Activated naive CD8-positive, alpha-beta T cell (primary cell): Measurements from ENCODE around the gene BOC.
"Not testable (repeated sequence)": the region's sequence is repeated elsewhere in the genome, so short reads cannot be mapped to it uniquely, and the experiment has no call there.

Source experiments
- H3K27ac Mint-ChIP-seq: one replicate; pipeline ENCODE4 v1.8.0; 2021; ENCODE audit warnings: mixed read lengths
- H3K27me3 Mint-ChIP-seq: one replicate; pipeline ENCODE4 v1.8.0; 2021; ENCODE audit warnings: mixed read lengths
- H3K36me3 Mint-ChIP-seq: one replicate; pipeline ENCODE4 v1.8.0; 2021; ENCODE audit warnings: mixed read lengths
- H3K4me1 Mint-ChIP-seq: one replicate; pipeline ENCODE4 v1.8.0; 2021; ENCODE audit warnings: low read depth, mixed read lengths
- H3K4me3 Mint-ChIP-seq: one replicate; pipeline ENCODE4 v1.8.0; 2021; ENCODE audit warnings: mild to moderate bottlenecking, mixed read lengths
- H3K9me3 Mint-ChIP-seq: one replicate; pipeline ENCODE4 v1.8.0; 2021; ENCODE audit warnings: low read depth, mixed read lengths

The BOC gene, protein sequence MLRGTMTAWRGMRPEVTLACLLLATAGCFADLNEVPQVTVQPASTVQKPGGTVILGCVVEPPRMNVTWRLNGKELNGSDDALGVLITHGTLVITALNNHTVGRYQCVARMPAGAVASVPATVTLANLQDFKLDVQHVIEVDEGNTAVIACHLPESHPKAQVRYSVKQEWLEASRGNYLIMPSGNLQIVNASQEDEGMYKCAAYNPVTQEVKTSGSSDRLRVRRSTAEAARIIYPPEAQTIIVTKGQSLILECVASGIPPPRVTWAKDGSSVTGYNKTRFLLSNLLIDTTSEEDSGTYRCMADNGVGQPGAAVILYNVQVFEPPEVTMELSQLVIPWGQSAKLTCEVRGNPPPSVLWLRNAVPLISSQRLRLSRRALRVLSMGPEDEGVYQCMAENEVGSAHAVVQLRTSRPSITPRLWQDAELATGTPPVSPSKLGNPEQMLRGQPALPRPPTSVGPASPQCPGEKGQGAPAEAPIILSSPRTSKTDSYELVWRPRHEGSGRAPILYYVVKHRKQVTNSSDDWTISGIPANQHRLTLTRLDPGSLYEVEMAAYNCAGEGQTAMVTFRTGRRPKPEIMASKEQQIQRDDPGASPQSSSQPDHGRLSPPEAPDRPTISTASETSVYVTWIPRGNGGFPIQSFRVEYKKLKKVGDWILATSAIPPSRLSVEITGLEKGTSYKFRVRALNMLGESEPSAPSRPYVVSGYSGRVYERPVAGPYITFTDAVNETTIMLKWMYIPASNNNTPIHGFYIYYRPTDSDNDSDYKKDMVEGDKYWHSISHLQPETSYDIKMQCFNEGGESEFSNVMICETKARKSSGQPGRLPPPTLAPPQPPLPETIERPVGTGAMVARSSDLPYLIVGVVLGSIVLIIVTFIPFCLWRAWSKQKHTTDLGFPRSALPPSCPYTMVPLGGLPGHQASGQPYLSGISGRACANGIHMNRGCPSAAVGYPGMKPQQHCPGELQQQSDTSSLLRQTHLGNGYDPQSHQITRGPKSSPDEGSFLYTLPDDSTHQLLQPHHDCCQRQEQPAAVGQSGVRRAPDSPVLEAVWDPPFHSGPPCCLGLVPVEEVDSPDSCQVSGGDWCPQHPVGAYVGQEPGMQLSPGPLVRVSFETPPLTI

DNA sequence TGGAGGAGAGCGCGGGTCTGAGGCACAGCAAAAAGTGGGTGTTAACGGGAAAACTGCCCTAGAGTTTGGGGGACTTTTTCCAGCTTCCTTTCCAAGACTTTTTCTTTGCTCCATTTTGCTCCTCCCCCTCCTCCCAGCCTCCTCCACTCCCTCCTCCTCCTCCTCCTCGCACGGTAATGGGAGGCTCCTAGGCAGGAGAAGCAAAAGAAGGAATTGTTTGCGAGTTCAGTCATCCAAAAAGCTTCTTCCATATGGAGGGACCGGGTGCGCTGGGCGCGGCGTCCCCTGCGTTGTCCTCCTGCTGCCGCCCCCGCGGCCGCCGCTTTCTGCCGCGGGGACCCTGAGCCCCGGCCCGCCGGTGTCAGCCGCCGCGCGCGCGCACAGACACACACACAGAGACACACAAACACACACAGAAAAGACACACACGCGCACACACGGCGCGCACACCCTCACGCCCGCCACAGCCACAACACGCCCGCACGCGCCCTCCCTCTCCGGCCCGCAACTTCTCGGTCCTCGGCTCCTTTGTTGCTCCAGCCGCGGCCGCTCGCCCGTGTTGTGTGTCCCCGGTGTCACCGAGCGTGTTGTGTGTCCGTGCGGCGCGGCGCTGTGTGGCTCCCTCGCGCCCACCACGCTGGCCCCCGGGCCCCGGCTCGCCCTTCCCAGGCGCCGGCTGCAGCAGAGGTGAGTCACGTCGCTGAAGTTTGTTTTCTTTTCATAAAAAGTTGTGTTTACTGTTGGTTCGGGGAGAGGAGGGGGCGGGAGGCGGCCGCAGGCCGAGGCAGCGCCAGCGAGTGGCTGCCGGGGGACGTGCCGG lies at the start of gene BOC:
Gene BOC, plus strand, starts transcription at position 228 of the 820 bp plus-strand sequence. CDS start 38,246 bp downstream, outside the sequence.
- Mint-ChIP-seq H3K9me3 (no peaks in the 10 kb centered on the region), H3K27me3 (peaks cover 39% of the 10 kb centered on the region), H3K4me3 (peak within 1 kb of the TSS; percentile 79), H3K4me1 (peaks cover 9% of the 10 kb centered on the region), H3K36me3 (peaks cover 2% of the 10 kb centered on the region), H3K27ac (no peak within 1 kb of the TSS)

DNA sequence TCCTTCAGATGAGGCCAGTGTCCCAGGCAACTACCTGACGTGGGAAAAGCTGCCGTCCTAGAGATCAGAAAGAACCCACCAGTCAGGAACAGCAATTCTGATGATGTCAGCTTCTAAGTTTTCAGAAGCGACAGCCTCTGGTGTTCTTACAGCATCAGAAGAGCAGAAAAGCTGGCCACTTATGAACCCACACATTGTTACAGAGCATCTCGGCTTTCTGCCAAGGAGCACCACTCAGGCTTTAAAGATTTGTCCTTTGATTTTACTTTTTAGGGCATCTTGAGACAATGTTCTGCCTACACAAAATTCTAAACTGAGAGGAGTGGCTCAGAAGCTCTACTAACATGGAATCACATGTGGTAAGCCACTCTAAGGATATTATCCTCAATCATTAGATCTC lies 49.7 kb upstream of the BOC start:
- no peaks in the 10 kb centered on the region for H3K9me3 Mint-ChIP-seq
- no peak overlapping the region for H3K27ac Mint-ChIP-seq
- no peaks in the 10 kb centered on the region for H3K4me1 Mint-ChIP-seq
- H3K27me3 Mint-ChIP-seq: no peaks in the 10 kb centered on the region
- no peak overlapping the region for H3K4me3 Mint-ChIP-seq
- no peaks in the 10 kb centered on the region for H3K36me3 Mint-ChIP-seq

DNA sequence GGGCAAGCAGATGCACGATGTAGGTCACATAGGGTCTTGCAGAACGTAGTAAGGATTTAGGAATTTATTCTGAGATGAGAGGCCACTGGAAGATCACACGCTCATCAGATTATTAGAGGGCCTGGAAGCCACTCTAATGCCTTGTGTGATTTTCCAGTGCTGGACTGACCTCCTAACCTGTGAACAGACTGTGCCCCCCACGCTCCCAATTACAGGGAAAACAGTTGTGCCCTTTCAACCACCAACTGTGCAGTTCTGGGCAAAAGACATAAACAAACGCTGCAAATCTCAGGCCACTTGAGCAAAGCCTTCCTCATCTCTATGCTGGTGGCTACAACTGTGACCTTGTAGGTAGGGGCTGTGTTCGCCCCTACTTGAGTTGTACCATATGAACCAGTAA lies 48.2 kb upstream of the BOC start:
- Mint-ChIP-seq H3K4me1 (no peaks in the 10 kb centered on the region), H3K4me3 (no peak overlapping the region), H3K36me3 (no peaks in the 10 kb centered on the region), H3K9me3 (no peaks in the 10 kb centered on the region), H3K27ac (no peak overlapping the region), H3K27me3 (no peaks in the 10 kb centered on the region)

DNA sequence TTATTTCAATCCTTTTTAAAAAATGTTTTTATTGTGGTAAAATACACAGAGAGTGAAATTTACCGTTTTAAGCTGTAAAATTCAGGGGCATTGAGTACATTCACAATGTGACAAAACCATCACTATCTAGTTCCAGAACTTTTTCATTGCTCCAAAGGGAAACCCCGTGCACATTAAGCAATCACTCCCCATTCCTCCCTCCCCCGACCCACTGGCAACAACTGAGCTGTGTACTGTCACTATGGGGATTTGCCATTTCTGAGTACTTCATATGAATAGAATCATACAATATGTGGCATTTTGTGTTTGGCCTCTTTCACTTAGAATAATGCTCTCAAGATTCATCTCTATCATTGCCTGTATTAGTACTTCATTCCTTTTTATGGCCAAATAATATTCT lies 45.5 kb upstream of the BOC start:
- H3K4me3 Mint-ChIP-seq: no peak overlapping the region
- H3K4me1 Mint-ChIP-seq: no peaks in the 10 kb centered on the region
- H3K36me3 Mint-ChIP-seq: no peaks in the 10 kb centered on the region
- no peaks in the 10 kb centered on the region for H3K9me3 Mint-ChIP-seq
- no peaks in the 10 kb centered on the region for H3K27me3 Mint-ChIP-seq
- no peak overlapping the region for H3K27ac Mint-ChIP-seq

DNA sequence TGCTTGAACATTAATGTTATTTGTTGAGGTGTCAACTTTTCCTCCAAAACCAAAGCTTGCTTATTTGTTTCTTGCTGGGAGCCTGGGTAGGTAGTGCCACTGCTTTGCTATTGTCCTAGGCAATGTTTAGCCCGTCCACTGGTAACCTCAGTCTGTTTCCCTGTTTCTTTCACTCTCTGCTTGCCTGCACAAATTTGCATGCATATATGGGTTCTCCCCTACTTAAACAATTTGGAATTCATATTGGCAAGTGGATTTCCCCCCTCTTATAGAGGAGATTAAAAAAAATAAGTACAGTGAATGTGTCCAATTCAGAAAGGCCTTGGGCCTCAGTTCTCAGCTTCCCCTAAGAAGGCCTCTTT lies 45.0 kb upstream of the BOC start:
- no peaks in the 10 kb centered on the region for H3K9me3 Mint-ChIP-seq
- no peak overlapping the region for H3K27ac Mint-ChIP-seq
- no peaks in the 10 kb centered on the region for H3K27me3 Mint-ChIP-seq
- H3K4me1 Mint-ChIP-seq: no peaks in the 10 kb centered on the region
- H3K4me3 Mint-ChIP-seq: no peak overlapping the region
- H3K36me3 Mint-ChIP-seq: no peaks in the 10 kb centered on the region

DNA sequence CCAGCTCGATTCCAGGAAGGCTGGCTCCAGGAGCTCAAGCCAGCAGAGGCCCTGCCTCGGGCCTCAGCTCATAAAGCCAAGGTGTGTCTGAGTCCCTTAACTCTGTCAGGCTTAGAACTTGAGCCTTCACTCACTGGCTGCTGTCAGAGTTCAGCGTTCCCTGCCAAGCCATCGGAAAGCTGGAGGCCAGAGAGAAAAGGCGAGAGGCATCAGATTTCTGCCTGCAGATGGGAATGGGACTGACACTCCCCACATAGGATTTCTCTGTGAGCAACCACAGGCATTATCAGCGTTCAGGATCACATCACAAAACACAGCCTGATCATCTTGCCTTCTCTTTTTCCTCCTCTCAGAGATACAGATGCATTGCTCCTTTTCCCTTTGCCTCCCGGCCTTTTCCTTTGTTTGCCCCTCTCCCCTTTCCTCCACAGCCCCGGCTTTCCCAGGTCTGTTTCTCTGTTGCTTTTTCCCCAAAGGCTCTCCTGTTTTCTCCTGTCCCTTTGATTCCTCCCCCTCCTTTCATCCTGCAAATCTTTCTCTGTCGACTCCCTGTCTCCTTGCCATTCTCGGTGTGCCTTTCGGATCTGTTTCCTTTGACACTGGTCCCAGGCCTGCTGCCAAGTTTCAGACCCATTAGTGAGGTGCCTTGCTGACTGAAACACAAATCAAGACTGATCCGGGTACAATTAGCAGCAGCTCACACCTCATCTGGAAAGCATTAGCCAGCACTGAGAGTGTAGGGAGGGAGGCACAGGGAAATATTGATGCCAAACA lies 44.5 kb upstream of the BOC start:
- Mint-ChIP-seq H3K27me3 (no peaks in the 10 kb centered on the region), H3K36me3 (no peaks in the 10 kb centered on the region), H3K27ac (no peak overlapping the region), H3K4me1 (no peaks in the 10 kb centered on the region), H3K4me3 (no peak overlapping the region), H3K9me3 (no peaks in the 10 kb centered on the region)

DNA sequence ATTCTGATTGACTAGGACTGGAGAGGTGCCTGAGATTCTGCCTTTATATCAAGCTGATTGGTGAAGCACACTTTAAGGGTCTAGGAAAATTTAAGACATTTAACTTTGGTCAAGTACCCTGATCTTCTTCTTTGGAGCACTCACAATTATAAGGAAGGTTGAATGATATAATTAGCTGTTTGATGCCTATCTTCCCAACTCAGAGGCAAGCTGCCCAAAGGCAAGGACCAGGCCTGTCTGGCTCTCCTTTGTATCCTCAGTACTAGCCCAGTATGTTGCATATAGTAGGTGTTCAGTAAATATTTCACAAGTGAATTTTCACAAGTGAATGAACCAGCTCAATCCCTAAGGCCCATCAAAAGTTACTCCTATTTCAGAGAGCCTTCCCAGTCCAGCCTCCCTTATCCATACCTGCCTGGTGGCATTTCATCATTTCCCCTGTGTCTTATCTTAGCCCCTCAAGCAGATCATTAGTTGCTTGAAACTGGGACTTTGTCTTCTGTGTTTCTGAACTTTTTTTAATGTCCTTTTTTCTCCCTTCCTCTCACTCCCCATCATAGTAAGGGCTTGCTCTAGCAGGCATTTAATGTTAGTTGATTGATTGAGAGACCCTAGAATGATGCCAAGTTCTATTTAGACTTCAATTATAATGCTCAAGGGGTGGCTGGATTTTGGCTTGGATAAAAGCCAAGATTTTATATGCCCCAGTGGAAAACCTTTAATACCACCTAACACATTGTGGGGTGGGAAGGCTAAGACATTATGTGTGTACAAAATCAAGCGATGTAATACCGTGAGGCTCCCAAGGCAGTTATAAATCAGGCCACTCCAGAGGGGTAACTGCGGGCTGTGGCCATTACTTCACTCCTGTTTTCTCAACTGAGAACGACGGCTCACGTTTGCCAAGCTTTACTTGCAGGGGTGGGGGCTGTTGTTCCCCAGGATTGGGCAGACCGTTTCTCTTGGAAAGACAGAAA lies 43.2 kb upstream of the BOC start:
- H3K4me1 Mint-ChIP-seq: no peaks in the 10 kb centered on the region

DNA sequence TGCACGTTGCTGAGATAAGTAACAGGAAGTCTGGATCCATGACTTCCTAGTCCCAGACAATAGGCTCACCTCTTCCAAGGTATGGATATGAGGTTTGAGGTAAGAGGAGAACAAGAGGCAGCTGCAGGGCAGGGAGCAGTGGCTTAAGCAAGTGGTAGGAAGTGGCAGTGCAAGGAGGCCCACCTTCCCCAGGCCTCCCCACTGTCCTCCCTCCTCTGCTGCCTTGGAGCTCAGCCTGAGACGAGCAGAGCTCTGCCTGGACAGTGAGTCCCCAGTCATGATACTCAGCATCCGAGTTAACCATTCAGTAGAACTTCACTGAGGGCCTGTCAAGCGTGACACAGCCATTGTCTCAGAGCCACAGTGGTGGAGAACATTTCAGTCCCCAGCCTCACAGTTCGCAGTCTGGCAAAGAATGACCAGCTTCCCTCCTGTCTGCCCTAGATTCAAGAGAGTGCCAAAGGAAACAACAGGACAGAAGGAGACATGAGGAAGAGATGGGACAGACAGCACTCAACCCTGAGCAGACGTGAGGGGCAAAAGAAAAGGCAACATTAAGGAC lies 41.4 kb upstream of the BOC start:
- H3K9me3 Mint-ChIP-seq: no peaks in the 10 kb centered on the region

More for the DNA sequence above, 43.2 kb upstream of the BOC start:
- Mint-ChIP-seq H3K27ac (no peak overlapping the region), H3K9me3 (no peaks in the 10 kb centered on the region), H3K36me3 (no peaks in the 10 kb centered on the region), H3K27me3 (no peaks in the 10 kb centered on the region), H3K4me3 (no peak overlapping the region)

DNA sequence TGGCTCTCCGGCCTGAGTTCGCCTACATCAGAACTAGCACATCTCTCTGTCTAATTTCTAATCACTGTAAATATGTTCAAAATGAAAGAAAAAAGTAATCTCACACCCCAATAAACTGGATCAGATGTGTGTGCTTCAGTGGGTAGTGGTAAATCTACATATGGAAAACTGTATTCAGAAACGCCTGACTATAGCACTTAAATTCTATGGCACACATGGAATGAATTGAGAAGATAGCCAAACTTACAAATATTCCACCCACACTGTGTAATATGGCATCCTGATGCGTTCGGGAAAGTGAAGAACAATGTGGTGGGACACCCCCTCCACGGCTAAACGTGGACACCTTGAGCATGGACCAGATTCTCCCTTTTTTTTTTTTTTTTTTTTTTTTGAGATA lies 40.6 kb upstream of the BOC start:
- no peaks in the 10 kb centered on the region for H3K9me3 Mint-ChIP-seq
- no peak overlapping the region for H3K27ac Mint-ChIP-seq
- no peak overlapping the region for H3K4me3 Mint-ChIP-seq
- no peaks in the 10 kb centered on the region for H3K36me3 Mint-ChIP-seq
- H3K4me1 Mint-ChIP-seq: no peaks in the 10 kb centered on the region
- H3K27me3 Mint-ChIP-seq: peaks cover 1% of the 10 kb centered on the region

More for the DNA sequence above, 41.4 kb upstream of the BOC start:
- Mint-ChIP-seq H3K4me3 (no peak overlapping the region), H3K36me3 (no peaks in the 10 kb centered on the region), H3K27ac (no peak overlapping the region), H3K4me1 (no peaks in the 10 kb centered on the region), H3K27me3 (peaks cover 1% of the 10 kb centered on the region)

DNA sequence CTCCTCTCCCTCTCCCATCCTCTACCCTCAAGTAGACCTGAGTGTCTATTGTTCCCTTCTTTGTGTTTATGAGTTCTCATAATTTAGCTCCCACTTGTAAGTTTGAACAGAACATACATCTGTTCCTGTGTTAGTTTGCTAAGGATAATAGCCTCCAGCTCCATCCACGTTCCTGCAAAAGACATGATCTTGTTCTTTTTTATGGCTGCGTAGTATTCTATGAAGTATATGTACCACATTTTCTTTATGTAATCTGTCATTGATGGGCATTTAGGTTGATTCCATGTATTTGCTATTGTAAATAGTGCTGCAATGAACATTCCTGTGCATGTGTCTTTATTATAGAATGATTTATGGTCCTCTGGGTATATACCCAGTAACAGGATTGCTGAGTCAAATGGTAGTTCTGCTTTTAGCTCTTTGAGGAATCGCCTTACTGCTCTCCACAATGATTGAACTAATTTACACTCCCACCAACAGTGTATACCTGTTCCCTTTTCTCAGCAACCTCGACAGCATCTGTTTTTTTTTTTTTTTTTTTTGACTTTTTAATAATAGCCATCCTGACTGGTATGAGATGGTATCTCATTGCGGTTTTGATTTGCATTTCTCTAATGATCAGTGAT lies 39.6 kb upstream of the BOC start:
- H3K4me1 Mint-ChIP-seq, H3K9me3 Mint-ChIP-seq, H3K4me3 Mint-ChIP-seq, H3K36me3 Mint-ChIP-seq, H3K27me3 Mint-ChIP-seq, H3K27ac Mint-ChIP-seq: not testable (repeated sequence)

DNA sequence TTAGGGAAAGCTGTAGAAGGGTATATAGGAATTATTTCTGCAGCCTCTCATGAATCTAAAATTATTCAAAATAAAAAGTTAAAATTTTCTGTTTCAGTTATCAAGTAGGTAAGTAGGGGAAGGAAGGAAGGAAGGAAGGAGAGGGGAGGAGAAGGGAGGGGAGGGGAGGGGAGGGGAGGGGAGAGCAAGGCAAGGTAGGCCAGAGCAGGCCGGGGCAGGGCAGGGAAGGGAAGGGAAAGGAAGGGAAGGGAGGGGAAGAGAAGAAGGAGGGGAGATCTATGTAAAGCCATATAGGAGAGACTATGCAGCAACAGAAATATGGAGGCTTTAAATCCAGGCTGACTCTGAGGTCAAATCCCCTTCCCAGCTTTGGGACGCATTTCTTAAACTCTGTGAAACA lies 38.3 kb upstream of the BOC start:
- no peaks in the 10 kb centered on the region for H3K4me1 Mint-ChIP-seq
- H3K27ac Mint-ChIP-seq: no peak overlapping the region
- H3K36me3 Mint-ChIP-seq: no peaks in the 10 kb centered on the region
- peaks cover 1% of the 10 kb centered on the region for H3K27me3 Mint-ChIP-seq
- no peaks in the 10 kb centered on the region for H3K9me3 Mint-ChIP-seq
- no peak overlapping the region for H3K4me3 Mint-ChIP-seq

DNA sequence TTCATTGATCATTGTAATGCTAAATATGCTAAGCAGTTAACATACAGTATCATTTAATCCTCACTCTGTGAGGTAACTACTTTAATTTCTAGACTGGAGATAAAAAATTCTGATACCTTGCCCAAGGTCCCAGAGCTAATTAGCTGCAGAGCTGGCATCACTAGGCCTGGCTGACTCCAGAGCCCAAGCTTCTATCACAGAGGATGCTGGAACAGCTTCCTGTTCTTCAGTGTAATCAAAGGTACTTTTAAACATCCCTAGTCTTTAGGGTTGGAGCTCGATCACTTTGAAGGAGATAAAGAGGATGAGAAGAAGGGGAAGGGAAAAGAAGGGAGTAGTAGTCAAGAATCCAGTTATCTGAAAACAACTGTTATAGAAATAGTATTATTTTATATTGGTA lies 37.1 kb upstream of the BOC start:
- H3K4me3 Mint-ChIP-seq: no peak overlapping the region
- H3K36me3 Mint-ChIP-seq: no peaks in the 10 kb centered on the region

More for the DNA sequence above, 37.1 kb upstream of the BOC start:
- H3K27me3 Mint-ChIP-seq: peaks cover 1% of the 10 kb centered on the region
- no peak overlapping the region for H3K27ac Mint-ChIP-seq
- no peaks in the 10 kb centered on the region for H3K9me3 Mint-ChIP-seq
- no peaks in the 10 kb centered on the region for H3K4me1 Mint-ChIP-seq
